Suprapubic skin (tissue), 4 donors: ENCODE measurements around the gene LCMT1. TPM values are rescaled to one million over a fixed set of nuclear protein-coding genes. Genes with fewer than 3 reads are reported as not detected.
A peak's percentile ranks its signal among the peaks of the same experiment; 100 is the strongest.
"Not testable (repeated sequence)": the region's sequence is repeated elsewhere in the genome, so short reads cannot be mapped to it uniquely, and the experiment has no call there.

ENCODE experiments used
- DNase-seq, 2 donors: peaks; one replicate each; pipeline ENCODE4 v3.0.0-alpha.2; 2019; ENCODE audit warnings: low spot score in 2 of 2
- H3K27ac ChIP-seq: fragments of 200-600 bp; sonication (generic); one replicate; pipeline ENCODE4 v1.5.1; 2019
- H3K27me3 ChIP-seq: fragments of 200-600 bp; sonication (generic); one replicate; pipeline ENCODE4 v1.5.1; 2019
- H3K36me3 ChIP-seq: fragments of 200-600 bp; sonication (generic); one replicate; pipeline ENCODE4 v1.5.1; 2019
- H3K4me1 ChIP-seq: fragments of 200-600 bp; sonication (generic); one replicate; pipeline ENCODE4 v1.5.1; 2019
- H3K4me3 ChIP-seq: fragments of 200-600 bp; sonication (generic); one replicate; pipeline ENCODE4 v1.5.1; 2019; ENCODE audit warnings: mild to moderate bottlenecking
- H3K9me3 ChIP-seq: fragments of 200-600 bp; sonication (generic); one replicate; pipeline ENCODE4 v1.5.1; 2019
- EP300 ChIP-seq: sonication (generic); formaldehyde crosslinking; IDR thresholded peaks from one replicate; pipeline ENCODE4 v1.6.1; 2017; ENCODE audit warnings: antibody characterized with exemption
- POLR2A ChIP-seq, 2 donors: fragments of 450-650 bp; IDR thresholded peaks; one replicate each; pipeline ENCODE4 v1.6.1; 2017; ENCODE audit warnings: antibody characterized with exemption in 2 of 2, mild to moderate bottlenecking in 2 of 2, moderate library complexity in 2 of 2
- POLR2AphosphoS5 ChIP-seq, 3 donors: sonication (generic); formaldehyde crosslinking; IDR thresholded peaks; one replicate each; pipeline ENCODE4 v1.6.1; 2017; ENCODE audit warnings: antibody characterized with exemption in 3 of 3
- WGBS: methylation state at CpG from one replicate; pipeline ENCODE4 v1.1.5; 2018; 5-methylcytosine and 5-hydroxymethylcytosine counted together
- total RNA-seq, 4 donors: library from RNA; depleted of rRNA; stranded (reverse); fragments of >200 nt; gene quantifications; one replicate each; pipeline ENCODE4 v1.1.0, GENCODE V29; 2016
- TF ChIP-seq, protein P1 (sequence below), 2 donors: fragments of 200-600 bp in 1 of 2; fragments of 450-650 bp in 1 of 2; sonication (generic) in 1 of 2; IDR thresholded peaks; one replicate each; pipeline ENCODE4 v1.5.1; 2016 to 2019; ENCODE audit warnings: antibody characterized with exemption in 2 of 2, mild to moderate bottlenecking in 1 of 2, moderate library complexity in 1 of 2

The LCMT1 gene
- total RNA-seq, 4 donors from 2014 or later: 41.2 to 54.3 (median 42.8) TPM

DNA sequence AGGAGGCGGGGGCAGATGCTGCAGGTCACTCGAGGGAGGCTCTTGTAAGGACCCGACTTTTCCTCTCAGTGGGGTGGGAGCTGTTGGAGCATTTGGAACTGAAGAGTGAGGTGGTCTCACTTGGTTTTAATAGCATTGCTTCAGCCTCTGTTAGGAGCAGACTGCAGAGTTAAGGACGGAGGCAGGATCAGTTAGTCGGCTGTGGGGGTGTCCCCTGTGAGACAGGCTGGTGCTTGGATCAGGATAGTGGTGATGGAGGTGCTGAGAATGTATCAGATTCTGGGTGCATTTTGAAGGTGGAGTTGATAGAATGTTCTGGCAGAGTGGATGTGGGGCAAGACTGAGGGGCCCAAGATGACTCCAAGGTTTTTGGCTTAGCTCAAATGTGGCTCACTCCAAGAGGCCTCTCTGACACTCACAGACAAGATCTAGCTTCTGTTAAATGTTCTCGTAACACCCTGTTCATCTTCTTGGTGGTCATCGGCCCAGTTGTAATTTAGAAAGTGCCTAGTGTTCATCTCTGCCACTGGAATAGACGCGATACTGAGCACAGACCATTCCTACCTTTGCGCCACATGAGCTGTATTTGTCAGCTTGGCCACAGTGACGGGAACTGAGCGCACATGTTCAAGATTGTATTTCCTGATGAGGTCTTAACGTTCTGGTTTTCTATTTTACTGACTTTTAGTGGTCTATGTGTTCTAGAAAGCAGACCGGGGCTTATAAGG is 7.5 kb downstream of the LCMT1 start:
- peaks cover 5% of the 10 kb centered on the region for H3K36me3 ChIP-seq
- H3K4me1 ChIP-seq: peaks cover 2% of the 10 kb centered on the region
- WGBS: 87% methylated on average over 14 of the region's 14 CpGs
- TF ChIP-seq, protein P1, sequence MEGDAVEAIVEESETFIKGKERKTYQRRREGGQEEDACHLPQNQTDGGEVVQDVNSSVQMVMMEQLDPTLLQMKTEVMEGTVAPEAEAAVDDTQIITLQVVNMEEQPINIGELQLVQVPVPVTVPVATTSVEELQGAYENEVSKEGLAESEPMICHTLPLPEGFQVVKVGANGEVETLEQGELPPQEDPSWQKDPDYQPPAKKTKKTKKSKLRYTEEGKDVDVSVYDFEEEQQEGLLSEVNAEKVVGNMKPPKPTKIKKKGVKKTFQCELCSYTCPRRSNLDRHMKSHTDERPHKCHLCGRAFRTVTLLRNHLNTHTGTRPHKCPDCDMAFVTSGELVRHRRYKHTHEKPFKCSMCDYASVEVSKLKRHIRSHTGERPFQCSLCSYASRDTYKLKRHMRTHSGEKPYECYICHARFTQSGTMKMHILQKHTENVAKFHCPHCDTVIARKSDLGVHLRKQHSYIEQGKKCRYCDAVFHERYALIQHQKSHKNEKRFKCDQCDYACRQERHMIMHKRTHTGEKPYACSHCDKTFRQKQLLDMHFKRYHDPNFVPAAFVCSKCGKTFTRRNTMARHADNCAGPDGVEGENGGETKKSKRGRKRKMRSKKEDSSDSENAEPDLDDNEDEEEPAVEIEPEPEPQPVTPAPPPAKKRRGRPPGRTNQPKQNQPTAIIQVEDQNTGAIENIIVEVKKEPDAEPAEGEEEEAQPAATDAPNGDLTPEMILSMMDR (IDR thresholded peaks at IDR 0.05): no peak
- TF ChIP-seq POLR2AphosphoS5 (IDR thresholded peaks at IDR 0.05) (no peak), POLR2A (IDR thresholded peaks at IDR 0.05) (no peak), EP300 (no peak)
- no peak overlapping the region for H3K27ac ChIP-seq
- no peaks in the 10 kb centered on the region for H3K27me3 ChIP-seq
- H3K9me3 ChIP-seq: no peaks in the 10 kb centered on the region
- DNase-seq: no peak
- H3K4me3 ChIP-seq: no peak overlapping the region

DNA sequence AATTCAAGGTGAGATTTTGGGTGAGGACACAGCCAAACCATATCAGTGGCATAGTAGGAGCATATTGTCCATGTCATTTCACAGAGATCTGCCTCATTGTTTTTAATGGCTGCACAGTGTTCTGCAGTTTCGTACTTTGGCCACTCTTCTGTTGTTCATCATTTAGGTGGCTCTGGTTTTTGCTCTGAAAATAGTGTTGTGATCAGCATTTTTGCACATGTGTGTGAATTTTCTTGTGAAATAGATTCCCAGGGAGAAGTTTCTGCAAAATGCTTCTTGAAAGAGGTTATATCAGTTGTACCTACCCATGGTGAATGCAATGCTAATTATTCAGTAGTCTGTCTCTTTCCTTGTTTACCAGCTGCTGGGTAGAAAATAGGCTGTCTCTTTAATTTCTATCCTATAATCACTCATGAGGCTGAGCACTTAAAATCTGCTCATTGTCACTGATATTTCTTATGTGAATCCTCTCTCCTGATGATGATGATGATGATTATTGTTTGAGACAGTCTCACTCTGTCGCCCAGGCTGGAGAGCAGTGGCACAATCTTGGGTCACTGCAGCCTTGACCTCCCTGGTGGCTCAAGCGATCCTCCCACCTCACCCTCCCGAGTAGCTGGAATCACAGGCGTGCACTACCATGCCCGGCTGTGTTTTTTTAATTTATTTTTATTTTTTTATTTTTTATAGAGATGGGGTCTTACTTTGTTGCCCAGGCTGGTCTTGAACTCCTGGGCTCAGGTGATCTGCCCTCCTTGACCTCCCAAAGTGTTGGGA is 10.5 kb downstream of the LCMT1 start:
- Histone ChIP-seq H3K27ac (no peak overlapping the region), H3K4me3 (no peak overlapping the region), H3K27me3 (no peaks in the 10 kb centered on the region), H3K36me3 (peaks cover 12% of the 10 kb centered on the region), H3K4me1 (peaks cover 2% of the 10 kb centered on the region), H3K9me3 (no peaks in the 10 kb centered on the region)
- TF ChIP-seq POLR2AphosphoS5 (IDR thresholded peaks at IDR 0.05): no peak
- 86% methylated on average over 6 of the region's 6 CpGs for WGBS
- no peak for DNase-seq

DNA sequence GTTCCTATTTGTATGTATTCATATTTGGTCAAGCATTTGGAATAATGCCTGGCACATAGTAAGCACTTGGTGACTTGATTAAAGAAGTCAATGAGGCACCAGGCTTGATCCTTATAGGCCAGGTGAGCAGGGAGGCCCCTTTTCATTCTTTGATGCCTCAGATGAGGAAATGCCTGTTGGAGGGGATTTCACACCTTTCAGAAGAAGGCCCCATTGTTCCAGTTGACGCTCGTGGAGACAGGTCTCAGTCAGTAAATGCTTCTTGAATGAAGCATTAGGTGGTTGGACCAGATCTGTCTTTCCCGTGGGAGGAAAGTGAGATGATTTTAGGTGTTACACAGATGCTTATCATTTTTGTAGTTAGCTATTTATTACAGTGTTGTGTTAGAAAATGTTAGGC is 13.0 kb downstream of the LCMT1 start:
- Histone ChIP-seq H3K27ac (no peak overlapping the region), H3K27me3 (no peaks in the 10 kb centered on the region), H3K9me3 (no peaks in the 10 kb centered on the region), H3K36me3 (peaks cover 28% of the 10 kb centered on the region), H3K4me3 (no peak overlapping the region), H3K4me1 (peaks cover 2% of the 10 kb centered on the region)
- no peak for DNase-seq
- no peak for TF ChIP-seq EP300
- TF ChIP-seq, protein P1 (IDR thresholded peaks at IDR 0.05): no peak
- TF ChIP-seq POLR2AphosphoS5 (IDR thresholded peaks at IDR 0.05): no peak
- TF ChIP-seq POLR2A (IDR thresholded peaks at IDR 0.05): no peak
- WGBS: 46% methylated on average over 3 of the region's 3 CpGs

DNA sequence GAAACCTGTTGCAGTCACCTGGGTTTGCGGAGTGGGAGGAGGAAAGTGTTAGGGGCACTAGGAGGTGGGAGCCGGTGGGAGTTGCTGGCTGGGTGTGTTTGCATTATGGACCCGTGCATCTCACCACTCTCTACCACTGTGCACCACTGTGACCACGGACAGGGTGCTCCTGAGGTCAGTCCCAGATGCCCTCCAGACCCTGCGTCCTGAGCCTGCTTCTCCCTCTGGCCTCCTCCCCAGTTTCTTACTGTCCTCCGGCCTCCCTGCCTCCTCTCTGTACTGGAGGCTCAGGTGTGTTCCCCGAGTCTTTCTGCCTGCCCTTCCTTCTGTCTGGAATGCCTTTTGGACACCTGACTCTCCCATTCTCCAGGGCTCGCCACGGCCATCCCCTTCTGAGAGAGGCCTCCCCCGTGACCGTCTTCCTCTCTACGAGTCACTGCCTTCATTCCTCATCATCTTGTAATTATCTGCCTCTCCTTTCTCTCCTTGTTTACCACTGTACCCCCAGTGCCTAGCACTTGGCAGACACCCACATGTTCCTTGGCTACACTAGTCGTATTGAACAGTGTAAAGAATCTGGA is 14.6 kb downstream of the LCMT1 start:
- WGBS: 81% methylated on average over 13 of the region's 13 CpGs
- H3K36me3 ChIP-seq: peaks cover 43% of the 10 kb centered on the region
- not testable (repeated sequence) for H3K9me3 ChIP-seq, H3K27ac ChIP-seq, H3K4me3 ChIP-seq, H3K4me1 ChIP-seq, H3K27me3 ChIP-seq
- peak in 1 of 2 donors; percentile 64 for DNase-seq

DNA sequence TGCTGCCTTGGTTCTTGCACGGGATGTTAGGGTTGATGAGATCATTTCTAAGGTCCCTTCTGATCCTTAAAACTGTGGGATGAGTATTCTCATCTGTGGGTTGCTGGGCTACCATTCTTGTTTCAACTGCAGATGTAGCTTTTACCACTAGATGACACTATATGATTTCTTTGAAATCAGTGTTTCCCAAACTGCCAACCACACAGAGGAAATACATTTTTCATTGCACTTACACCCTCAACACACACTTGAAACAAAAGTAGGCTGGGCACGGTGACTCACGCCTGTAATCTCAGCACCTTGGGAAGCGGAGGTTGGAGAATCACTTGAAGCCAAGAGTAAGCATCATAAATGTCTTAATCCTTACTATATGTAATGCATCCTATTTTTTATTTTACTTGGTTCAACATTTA is 15.3 kb downstream of the LCMT1 start:
- no peaks in the 10 kb centered on the region for H3K9me3 ChIP-seq
- no peak for TF ChIP-seq POLR2AphosphoS5 (IDR thresholded peaks at IDR 0.05)
- no peak for TF ChIP-seq POLR2A (IDR thresholded peaks at IDR 0.05)
- no peak for TF ChIP-seq EP300
- TF ChIP-seq, protein P1 (IDR thresholded peaks at IDR 0.05): peak in 1 of 2 donors; percentile 17
- H3K4me1 ChIP-seq: peaks cover 2% of the 10 kb centered on the region
- WGBS: 56% methylated on average over 4 of the region's 4 CpGs
- no peak overlapping the region for H3K4me3 ChIP-seq
- DNase-seq: no peak
- H3K27me3 ChIP-seq: no peaks in the 10 kb centered on the region
- H3K27ac ChIP-seq: no peak overlapping the region
- H3K36me3 ChIP-seq: peaks cover 47% of the 10 kb centered on the region

DNA sequence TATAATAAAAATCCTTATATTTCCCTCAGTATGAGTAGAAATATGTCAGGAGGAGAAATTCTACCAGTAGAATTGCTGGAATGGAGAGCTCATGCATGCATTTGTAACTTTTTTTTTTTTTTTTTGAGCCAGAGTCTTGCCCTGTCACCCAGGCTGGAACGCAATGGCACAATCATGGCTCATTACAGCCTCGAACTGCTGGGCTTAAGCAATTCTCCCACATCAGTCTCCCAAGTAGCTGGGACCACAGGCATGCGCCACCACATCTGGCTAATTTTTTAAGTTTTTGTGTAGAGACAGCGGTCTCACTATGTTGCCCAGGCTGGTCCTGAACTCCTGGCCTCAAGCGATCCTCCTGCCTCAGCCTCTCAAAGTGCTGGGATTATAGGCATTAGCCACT is 21.2 kb downstream of the LCMT1 start:
- DNase-seq, H3K27me3 ChIP-seq, H3K27ac ChIP-seq, H3K4me1 ChIP-seq, H3K9me3 ChIP-seq, H3K4me3 ChIP-seq: not testable (repeated sequence)
- WGBS: 96% methylated on average over 5 of the region's 5 CpGs
- peaks cover 68% of the 10 kb centered on the region for H3K36me3 ChIP-seq
